Fibroblast of peridontal ligament (primary cell): ENCODE measurements around the gene VTN.
"Not testable (repeated sequence)": the region's sequence is repeated elsewhere in the genome, so short reads cannot be mapped to it uniquely, and the experiment has no call there.

ENCODE experiments used
- DNase-seq: peaks from one replicate; pipeline ENCODE4 v3.0.0-alpha.2; 2010; ENCODE audit errors: extremely low read depth

The VTN gene

GRCh38 chr17:28342313-28342712, 27.8 kb downstream of the VTN start:
- DNase-seq = no peak

GRCh38 chr17:28341516-28341915, 28.6 kb downstream of the VTN start:
- no peak for DNase-seq

- DNase-seq = no peak
These were observed 29.7 kb downstream of the VTN start for GRCh38 chr17:28340374-28340773.

GRCh38 chr17:28339431-28339830, 30.7 kb downstream of the VTN start:
- no peak for DNase-seq

GRCh38 chr17:28338769-28339212, 31.3 kb downstream of the VTN start:
- not testable (repeated sequence) for DNase-seq

GRCh38 chr17:28338056-28338768, 31.9 kb downstream of the VTN start:
- peak; percentile 59 for DNase-seq

- peak; percentile 87 for DNase-seq
These were observed 33.9 kb downstream of the VTN start for GRCh38 chr17:28335959-28336871.

- DNase-seq = peak; percentile 100
These were observed 34.7 kb downstream of the VTN start, which contains the start of the genes IFT20 and TNFAIP1 for GRCh38 chr17:28335201-28335958. Gene IFT20, minus strand, starts transcription at chr17:28335472. Its CDS starts 3,487 bp downstream, at chr17:28331985. Gene TNFAIP1, plus strand, starts transcription at chr17:28335761. Its CDS starts 3,761 bp downstream, at chr17:28339522.

GRCh38 chr17:28334666-28335200, 35.4 kb downstream of the VTN start:
- DNase-seq = peak; percentile 65

- peak; percentile 24 for DNase-seq
These were observed 35.9 kb downstream of the VTN start for GRCh38 chr17:28334171-28334570.

- no peak for DNase-seq
These were observed 36.9 kb downstream of the VTN start for GRCh38 chr17:28333083-28333746.

GRCh38 chr17:28331891-28332420, 38.2 kb downstream of the VTN start:
- no peak for DNase-seq

- DNase-seq = no peak
These were observed 39.4 kb downstream of the VTN start for GRCh38 chr17:28330671-28331070.

- DNase-seq = peak; percentile 9
These were observed 41.8 kb downstream of the VTN start for GRCh38 chr17:28328325-28328724.

GRCh38 chr17:28327709-28328108, 42.4 kb downstream of the VTN start:
- DNase-seq = peak; percentile 57

- no peak for DNase-seq
These were observed 43.0 kb downstream of the VTN start for GRCh38 chr17:28327031-28327607.

GRCh38 chr17:28326114-28326513, 44.0 kb downstream of the VTN start:
- no peak for DNase-seq

- no peak for DNase-seq
These were observed 44.9 kb downstream of the VTN start for GRCh38 chr17:28325211-28325610.

- DNase-seq = no peak
These were observed 45.3 kb downstream of the VTN start for GRCh38 chr17:28324781-28325180.

- DNase-seq = no peak
These were observed 45.8 kb downstream of the VTN start for GRCh38 chr17:28324267-28324745.
